Activated T-cell treated with anti-CD3 and anti-CD28 coated beads for 24 hours (primary cell): ENCODE results near the gene CEP170.
"Not testable (repeated sequence)": the region's sequence is repeated elsewhere in the genome, so short reads cannot be mapped to it uniquely, and the experiment has no call there.

ENCODE experiments used
- DNase-seq: peaks from one replicate; pipeline ENCODE4 v3.0.0-alpha.2; 2020; ENCODE audit warnings: low read depth

The CEP170 gene

GRCh38 chr1:243233908-243234307 lies 21.2 kb downstream of the CEP170 start:
- no peak for DNase-seq

- DNase-seq: no peak
These were observed 24.2 kb downstream of the CEP170 start for GRCh38 chr1:243230914-243231313.

- DNase-seq: no peak
These were observed 25.6 kb downstream of the CEP170 start for GRCh38 chr1:243229526-243229925.

GRCh38 chr1:243227622-243228021 lies 27.5 kb downstream of the CEP170 start:
- DNase-seq: no peak

- no peak for DNase-seq
These were observed 37.0 kb downstream of the CEP170 start for GRCh38 chr1:243218059-243218458.

GRCh38 chr1:243217349-243217748 lies 37.7 kb downstream of the CEP170 start:
- DNase-seq: no peak

- no peak for DNase-seq
These were observed 38.3 kb downstream of the CEP170 start for GRCh38 chr1:243216741-243217140.

GRCh38 chr1:243215276-243215875 lies 39.7 kb downstream of the CEP170 start:
- DNase-seq: not testable (repeated sequence)

- no peak for DNase-seq
These were observed 41.9 kb downstream of the CEP170 start for GRCh38 chr1:243213045-243213787.

GRCh38 chr1:243211984-243212383 lies 43.1 kb downstream of the CEP170 start:
- DNase-seq: not testable (repeated sequence)

- DNase-seq: not testable (repeated sequence)
These were observed 50.0 kb downstream of the CEP170 start for GRCh38 chr1:243205026-243205501.

GRCh38 chr1:243204336-243204735 lies 50.7 kb downstream of the CEP170 start:
- not testable (repeated sequence) for DNase-seq

GRCh38 chr1:243203196-243203595 lies 51.9 kb downstream of the CEP170 start:
- not testable (repeated sequence) for DNase-seq

GRCh38 chr1:243201316-243201715 lies 53.8 kb downstream of the CEP170 start:
- DNase-seq: not testable (repeated sequence)

- not testable (repeated sequence) for DNase-seq
These were observed 57.6 kb downstream of the CEP170 start for GRCh38 chr1:243197524-243197923.

GRCh38 chr1:243193330-243193729 lies 61.8 kb downstream of the CEP170 start:
- DNase-seq: not testable (repeated sequence)

- DNase-seq: not testable (repeated sequence)
These were observed 68.7 kb downstream of the CEP170 start for GRCh38 chr1:243186201-243186995.

GRCh38 chr1:243184787-243185186 lies 70.3 kb downstream of the CEP170 start:
- not testable (repeated sequence) for DNase-seq

- DNase-seq: not testable (repeated sequence)
These were observed 71.4 kb downstream of the CEP170 start for GRCh38 chr1:243183661-243184060.

- DNase-seq: not testable (repeated sequence)
These were observed 71.9 kb downstream of the CEP170 start for GRCh38 chr1:243183176-243183575.

- no peak for DNase-seq
These were observed 75.4 kb downstream of the CEP170 start for GRCh38 chr1:243179720-243180119.

GRCh38 chr1:243177792-243178191 lies 77.3 kb downstream of the CEP170 start:
- DNase-seq: not testable (repeated sequence)
